Suprapubic skin (tissue), 4 donors: ENCODE data around the gene CTBP2. TPM values are rescaled to one million over a fixed set of nuclear protein-coding genes. Genes with fewer than 3 reads are reported as not detected.

Experiments
- DNase-seq, 2 donors: peaks; one replicate each; pipeline ENCODE4 v3.0.0-alpha.2; 2019; ENCODE audit warnings: low spot score in 2 of 2
- H3K27ac ChIP-seq: fragments of 200-600 bp; sonication (generic); one replicate; pipeline ENCODE4 v1.5.1; 2019
- H3K27me3 ChIP-seq: fragments of 200-600 bp; sonication (generic); one replicate; pipeline ENCODE4 v1.5.1; 2019
- H3K36me3 ChIP-seq: fragments of 200-600 bp; sonication (generic); one replicate; pipeline ENCODE4 v1.5.1; 2019
- H3K4me1 ChIP-seq: fragments of 200-600 bp; sonication (generic); one replicate; pipeline ENCODE4 v1.5.1; 2019
- H3K4me3 ChIP-seq: fragments of 200-600 bp; sonication (generic); one replicate; pipeline ENCODE4 v1.5.1; 2019; ENCODE audit warnings: mild to moderate bottlenecking
- H3K9me3 ChIP-seq: fragments of 200-600 bp; sonication (generic); one replicate; pipeline ENCODE4 v1.5.1; 2019
- CTCF ChIP-seq, 2 donors: fragments of 200-600 bp in 1 of 2; fragments of 450-650 bp in 1 of 2; sonication (generic) in 1 of 2; IDR thresholded peaks; one replicate each; pipeline ENCODE4 v1.5.1; 2016 to 2019; ENCODE audit warnings: antibody characterized with exemption in 2 of 2, mild to moderate bottlenecking in 1 of 2, moderate library complexity in 1 of 2
- EP300 ChIP-seq: sonication (generic); formaldehyde crosslinking; IDR thresholded peaks from one replicate; pipeline ENCODE4 v1.6.1; 2017; ENCODE audit warnings: antibody characterized with exemption
- POLR2A ChIP-seq, 2 donors: fragments of 450-650 bp; IDR thresholded peaks; one replicate each; pipeline ENCODE4 v1.6.1; 2017; ENCODE audit warnings: antibody characterized with exemption in 2 of 2, mild to moderate bottlenecking in 2 of 2, moderate library complexity in 2 of 2
- POLR2AphosphoS5 ChIP-seq, 3 donors: sonication (generic); formaldehyde crosslinking; IDR thresholded peaks; one replicate each; pipeline ENCODE4 v1.6.1; 2017; ENCODE audit warnings: antibody characterized with exemption in 3 of 3
- WGBS: methylation state at CpG from one replicate; pipeline ENCODE4 v1.1.5; 2018; 5-methylcytosine and 5-hydroxymethylcytosine counted together
- total RNA-seq, 4 donors: library from RNA; depleted of rRNA; stranded (reverse); fragments of >200 nt; gene quantifications; one replicate each; pipeline ENCODE4 v1.1.0, GENCODE V29; 2016

CTBP2 gene
- total RNA-seq, result 10 to 100 TPM; 19.7 to 45.7 (median 29.4) TPM

- peak; percentile 73 to 79 for DNase-seq
- Histone ChIP-seq H3K27me3 (no peaks in the 10 kb centered on the region), H3K27ac (peak within 1 kb of the TSS; percentile 95), H3K36me3 (no peaks in the 10 kb centered on the region), H3K4me3 (peak within 1 kb of the TSS; percentile 86), H3K9me3 (no peaks in the 10 kb centered on the region), H3K4me1 (peaks cover 48% of the 10 kb centered on the region)
- TF ChIP-seq POLR2A (IDR thresholded peaks at IDR 0.05), result no peak
- 0% methylated on average over 23 of the region's 103 CpGs for WGBS
These were observed at the start of gene CTBP2 for GRCh38 chr10:125159932-125160855. Gene CTBP2, minus strand, starts transcription at chr10:125160563.

GRCh38 chr10:125209591-125210355 lies 49.4 kb upstream of the CTBP2 start:
- DNase-seq, result no peak
- WGBS, result 57% methylated on average over 10 of the region's 10 CpGs
- TF ChIP-seq EP300, result no peak
- no peak for TF ChIP-seq POLR2A (IDR thresholded peaks at IDR 0.05)
- TF ChIP-seq CTCF (IDR thresholded peaks at IDR 0.05), result no peak
- TF ChIP-seq POLR2AphosphoS5 (IDR thresholded peaks at IDR 0.05), result no peak
- Histone ChIP-seq H3K9me3 (no peaks in the 10 kb centered on the region), H3K36me3 (no peaks in the 10 kb centered on the region), H3K4me3 (no peak overlapping the region), H3K4me1 (peaks cover 13% of the 10 kb centered on the region), H3K27me3 (no peaks in the 10 kb centered on the region), H3K27ac (no peak overlapping the region)

GRCh38 chr10:125208854-125209565 lies 48.6 kb upstream of the CTBP2 start:
- TF ChIP-seq POLR2AphosphoS5 (IDR thresholded peaks at IDR 0.05) (no peak), POLR2A (IDR thresholded peaks at IDR 0.05) (no peak), CTCF (IDR thresholded peaks at IDR 0.05) (no peak), EP300 (no peak)
- Histone ChIP-seq H3K4me3 (no peak overlapping the region), H3K36me3 (no peaks in the 10 kb centered on the region), H3K9me3 (no peaks in the 10 kb centered on the region), H3K4me1 (peaks cover 13% of the 10 kb centered on the region), H3K27ac (no peak overlapping the region), H3K27me3 (no peaks in the 10 kb centered on the region)
- WGBS, result 37% methylated on average over 19 of the region's 23 CpGs
- no peak for DNase-seq

- peaks cover 13% of the 10 kb centered on the region for H3K4me1 ChIP-seq
- 88% methylated on average over 5 of the region's 5 CpGs for WGBS
- TF ChIP-seq EP300 (no peak), POLR2AphosphoS5 (IDR thresholded peaks at IDR 0.05) (no peak), CTCF (IDR thresholded peaks at IDR 0.05) (no peak), POLR2A (IDR thresholded peaks at IDR 0.05) (no peak)
These were observed 46.3 kb upstream of the CTBP2 start for GRCh38 chr10:125206623-125207022.

GRCh38 chr10:125205431-125205830 lies 45.1 kb upstream of the CTBP2 start:
- Histone ChIP-seq H3K4me1 (peaks cover 13% of the 10 kb centered on the region), H3K36me3 (no peaks in the 10 kb centered on the region), H3K4me3 (no peak overlapping the region), H3K27me3 (no peaks in the 10 kb centered on the region), H3K9me3 (no peaks in the 10 kb centered on the region), H3K27ac (no peak overlapping the region)
- peak; percentile 22 to 64 for DNase-seq
- TF ChIP-seq CTCF (IDR thresholded peaks at IDR 0.05) (no peak), EP300 (no peak), POLR2A (IDR thresholded peaks at IDR 0.05) (no peak), POLR2AphosphoS5 (IDR thresholded peaks at IDR 0.05) (no peak)
- WGBS, result 80% methylated on average over 1 of the region's 2 CpGs

More at GRCh38 chr10:125206623-125207022, 46.3 kb upstream of the CTBP2 start:
- Histone ChIP-seq H3K27ac (no peak overlapping the region), H3K9me3 (no peaks in the 10 kb centered on the region), H3K27me3 (no peaks in the 10 kb centered on the region), H3K36me3 (no peaks in the 10 kb centered on the region), H3K4me3 (no peak overlapping the region)
- DNase-seq, result no peak
